Activated CD4-positive, alpha-beta T cell treated with anti-CD3 and anti-CD28 coated beads for 48 hours (primary cell): ENCODE measurements around the gene GOLGA6A.

Experiments
- DNase-seq: peaks from one replicate; pipeline ENCODE4 v3.0.0-alpha.2; 2020

Gene GOLGA6A

GRCh38 chr15:74035121-74036017 lies 47.0 kb downstream of the GOLGA6A start:
- DNase-seq: no peak

DNA sequence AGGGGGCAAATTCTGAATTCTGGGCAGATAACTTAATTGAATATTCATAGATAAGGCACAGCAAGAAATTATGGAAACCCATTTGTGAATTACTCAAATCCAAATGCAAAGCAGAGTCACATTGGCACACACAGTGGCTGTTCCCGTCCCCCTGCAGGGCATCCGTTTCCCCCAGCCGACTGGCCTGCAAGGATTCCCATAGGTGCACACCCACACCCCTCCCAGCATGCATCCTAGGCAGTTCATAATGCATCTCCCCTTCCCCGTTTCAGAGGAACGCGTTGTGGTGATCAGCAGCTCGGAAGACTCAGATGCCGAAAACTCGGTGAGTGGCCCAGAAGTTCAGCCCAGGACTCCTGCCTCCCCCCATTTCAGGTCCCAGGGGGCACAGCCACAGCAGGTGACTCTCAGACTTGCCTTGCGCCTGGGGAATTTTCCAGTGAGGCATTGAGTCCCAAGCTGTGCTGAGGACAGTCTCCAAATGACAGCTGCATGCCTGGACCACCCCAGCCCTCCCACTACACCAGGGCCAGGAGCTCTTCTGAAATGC lies 48.1 kb downstream of the GOLGA6A start:
- DNase-seq: no peak

DNA sequence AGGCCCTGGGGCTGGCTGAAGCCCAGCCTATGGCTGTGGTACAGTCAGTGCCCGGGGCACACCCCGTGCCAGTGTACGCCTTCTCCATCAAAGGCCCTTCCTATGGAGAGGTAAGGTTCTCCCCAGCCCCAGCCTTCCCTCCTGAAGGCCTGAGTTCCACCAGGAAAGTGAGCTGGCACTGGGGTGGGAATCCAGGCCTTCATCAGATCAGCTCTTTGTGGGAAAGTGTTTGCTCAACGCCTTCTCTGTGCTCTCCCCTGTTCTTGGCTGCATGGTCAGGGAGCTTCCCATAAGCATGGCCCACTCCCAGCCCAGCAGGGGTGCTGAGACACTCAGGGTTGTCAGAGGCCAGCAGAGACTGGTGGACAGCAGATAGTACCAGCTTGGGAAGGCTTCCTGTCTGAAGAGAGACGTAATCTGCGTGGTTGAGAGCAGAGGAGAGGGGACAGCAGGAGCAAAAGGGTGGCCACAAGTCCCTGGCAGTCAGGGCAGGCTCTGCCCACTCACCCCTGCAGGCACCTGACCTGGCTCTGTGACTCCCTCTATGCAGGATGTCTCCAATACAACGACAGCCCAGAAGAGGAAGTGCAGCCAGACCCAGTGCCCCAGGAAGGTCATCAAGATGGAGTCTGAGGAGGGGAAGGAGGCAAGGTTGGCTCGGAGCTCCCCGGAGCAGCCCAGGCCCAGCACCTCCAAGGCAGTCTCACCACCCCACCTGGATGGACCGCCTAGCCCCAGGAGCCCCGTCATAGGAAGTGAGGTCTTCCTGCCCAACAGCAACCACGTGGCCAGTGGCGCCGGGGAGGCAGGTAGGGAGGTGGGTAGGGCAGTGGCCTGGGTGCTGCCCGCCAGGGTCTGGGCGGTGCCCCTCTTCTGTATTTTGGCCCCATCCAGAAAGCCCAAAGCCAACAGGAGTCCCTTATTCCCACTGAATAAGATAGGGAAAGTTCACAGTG lies 49.5 kb downstream of the GOLGA6A start:
- DNase-seq: no peak

DNA sequence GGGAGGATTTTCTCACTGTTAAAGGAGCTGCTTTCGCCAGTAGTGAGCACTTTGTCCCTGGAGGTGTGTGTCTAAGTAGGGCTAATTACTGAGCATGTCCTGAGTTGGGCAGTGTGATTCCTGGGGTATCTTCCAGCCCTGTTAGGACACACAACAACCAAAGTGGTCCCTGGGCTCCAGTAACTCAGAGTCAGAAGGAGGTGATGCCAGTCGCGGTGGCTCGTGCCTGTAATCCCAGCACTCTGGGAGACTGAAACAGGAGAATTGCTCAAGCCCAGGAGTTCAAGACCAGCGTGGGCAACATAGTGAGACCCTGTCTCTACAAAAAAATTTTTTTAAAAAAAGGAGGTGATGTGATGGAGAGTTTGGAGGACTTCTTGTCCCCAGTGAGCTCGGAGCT lies 50.3 kb downstream of the GOLGA6A start:
- DNase-seq: no peak

- DNase-seq: no peak
These were observed 53.7 kb downstream of the GOLGA6A start for GRCh38 chr15:74028646-74029045.

DNA sequence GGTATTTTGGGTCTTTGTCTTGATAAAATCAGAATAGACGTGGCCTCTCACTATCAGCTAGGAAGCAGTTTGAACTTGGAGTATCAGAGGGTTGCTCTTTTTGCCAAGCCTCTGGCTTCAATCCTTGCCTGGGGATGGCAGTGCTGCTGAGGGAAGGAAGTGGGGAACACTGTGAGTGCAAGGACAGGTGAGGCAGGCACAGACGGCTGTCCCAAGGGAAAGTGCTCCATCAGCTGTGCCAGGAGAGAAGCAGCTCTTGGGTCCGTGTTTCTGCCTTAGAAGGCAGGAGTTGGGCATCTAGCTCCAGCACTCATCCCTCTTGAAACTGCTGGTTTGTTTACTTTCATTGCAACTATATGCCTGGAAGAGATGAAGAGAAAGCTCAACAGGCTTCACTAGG lies 54.7 kb downstream of the GOLGA6A start:
- no peak for DNase-seq

DNA sequence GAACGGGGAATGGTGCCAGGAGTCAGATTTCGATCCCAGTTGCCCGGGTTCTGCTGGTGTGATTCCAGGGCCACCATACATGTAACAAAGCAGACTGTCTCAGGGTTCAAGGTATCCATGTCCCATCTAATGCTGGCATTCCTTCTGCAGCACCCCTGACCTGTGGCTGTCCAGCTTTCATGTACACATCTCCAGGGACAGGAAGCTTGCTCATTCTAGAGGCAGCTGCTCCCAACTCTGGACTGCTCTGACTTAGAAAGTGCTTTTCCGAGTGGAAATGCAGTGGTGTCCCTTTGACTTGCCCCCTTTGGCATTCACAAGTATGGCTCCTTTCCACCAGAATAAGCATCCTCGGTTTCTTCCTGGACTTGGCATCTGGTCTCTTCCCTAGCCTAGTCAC lies 56.9 kb downstream of the GOLGA6A start:
- DNase-seq: no peak

DNA sequence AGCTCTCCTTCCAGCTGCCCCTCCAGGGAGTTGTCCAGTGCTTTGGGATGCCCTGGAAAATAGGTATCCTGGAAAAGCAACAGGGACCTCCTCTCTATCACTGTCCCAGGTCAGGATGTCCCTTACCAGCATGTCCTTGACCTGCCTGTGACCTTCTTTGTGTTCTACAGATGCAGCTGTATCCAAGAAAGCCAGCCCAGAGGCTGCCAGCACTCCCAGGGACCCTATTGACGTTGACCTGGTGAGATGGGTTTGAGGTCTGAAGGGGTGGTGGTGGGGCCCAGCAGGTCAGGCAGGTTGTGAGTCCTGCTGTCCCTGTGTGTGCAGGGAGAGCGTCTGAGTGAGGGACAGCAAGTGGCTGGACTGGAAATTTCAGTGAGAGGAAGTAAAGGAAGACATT lies 57.7 kb downstream of the GOLGA6A start:
- DNase-seq: no peak

DNA sequence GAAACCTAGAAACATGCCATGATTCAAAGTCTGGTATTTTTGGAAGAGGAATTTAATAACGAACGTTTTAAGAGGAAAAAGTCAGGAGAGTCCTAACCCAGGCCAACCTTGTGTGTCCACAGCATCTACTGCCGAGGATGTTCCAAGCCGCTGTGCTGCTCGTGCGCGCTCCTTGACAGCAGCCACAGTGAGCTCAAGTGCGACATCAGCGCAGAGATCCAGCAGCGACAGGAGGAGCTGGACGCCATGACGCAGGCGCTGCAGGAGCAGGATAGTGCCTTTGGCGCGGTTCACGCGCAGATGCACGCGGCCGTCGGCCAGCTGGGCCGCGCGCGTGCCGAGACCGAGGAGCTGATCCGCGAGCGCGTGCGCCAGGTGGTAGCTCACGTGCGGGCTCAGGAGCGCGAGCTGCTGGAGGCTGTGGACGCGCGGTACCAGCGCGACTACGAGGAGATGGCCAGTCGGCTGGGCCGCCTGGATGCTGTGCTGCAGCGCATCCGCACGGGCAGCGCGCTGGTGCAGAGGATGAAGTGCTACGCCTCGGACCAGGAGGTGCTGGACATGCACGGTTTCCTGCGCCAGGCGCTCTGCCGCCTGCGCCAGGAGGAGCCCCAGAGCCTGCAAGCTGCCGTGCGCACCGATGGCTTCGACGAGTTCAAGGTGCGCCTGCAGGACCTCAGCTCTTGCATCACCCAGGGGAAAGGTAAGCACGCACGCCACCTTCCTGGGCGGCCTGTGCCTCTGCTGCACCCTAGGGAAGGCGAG lies 59.5 kb downstream of the GOLGA6A start:
- DNase-seq: no peak
